ENCODE results near the gene FRMD5.

DNA sequence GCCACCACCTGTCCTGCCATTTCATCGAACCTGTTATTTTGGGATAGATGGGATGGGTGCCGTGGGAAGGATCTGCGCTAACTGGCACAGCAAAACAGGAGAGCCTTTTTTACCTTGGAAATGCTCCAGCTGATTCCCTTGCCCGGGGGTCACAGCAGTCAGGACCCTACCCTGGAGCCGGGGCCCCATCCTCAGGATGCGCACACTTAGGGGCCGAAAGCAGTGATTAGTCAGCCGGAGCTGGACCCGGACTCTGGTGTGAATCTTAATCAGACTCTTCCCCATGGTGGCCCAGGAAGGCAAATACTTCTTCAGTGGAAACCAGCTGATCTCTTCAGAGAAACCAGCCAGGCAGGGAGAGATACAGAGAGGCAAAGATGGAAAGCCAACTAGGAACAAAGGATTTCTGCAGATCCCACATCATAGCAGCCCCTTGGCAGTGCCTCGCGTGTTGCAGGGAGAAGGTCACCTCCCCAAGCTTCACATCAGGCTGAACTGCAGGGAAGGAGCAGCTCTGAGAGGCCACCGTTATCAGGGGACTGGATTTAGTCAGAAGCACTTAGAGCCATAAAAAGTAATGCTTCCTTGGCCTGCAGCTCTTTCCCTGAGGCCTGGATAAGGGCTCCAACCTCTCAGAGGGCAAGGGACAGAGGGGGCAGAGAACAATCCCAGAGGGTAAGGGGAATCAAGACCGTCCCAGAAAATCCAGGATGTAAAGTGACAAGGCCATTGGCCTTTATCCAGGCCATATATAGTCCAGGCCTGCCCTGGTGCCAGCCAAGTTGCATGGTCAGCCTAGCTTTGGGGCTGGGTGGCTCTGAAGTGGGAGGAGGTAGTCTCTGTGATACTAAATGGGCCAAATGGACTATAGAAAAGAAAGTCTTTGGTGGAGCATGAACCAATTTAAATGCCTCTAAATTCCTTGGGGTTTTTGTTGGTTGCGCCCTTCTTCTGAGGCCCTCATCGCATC lies 315.4 kb downstream of the FRMD5 start:
- TF ChIP-seq, protein P1, sequence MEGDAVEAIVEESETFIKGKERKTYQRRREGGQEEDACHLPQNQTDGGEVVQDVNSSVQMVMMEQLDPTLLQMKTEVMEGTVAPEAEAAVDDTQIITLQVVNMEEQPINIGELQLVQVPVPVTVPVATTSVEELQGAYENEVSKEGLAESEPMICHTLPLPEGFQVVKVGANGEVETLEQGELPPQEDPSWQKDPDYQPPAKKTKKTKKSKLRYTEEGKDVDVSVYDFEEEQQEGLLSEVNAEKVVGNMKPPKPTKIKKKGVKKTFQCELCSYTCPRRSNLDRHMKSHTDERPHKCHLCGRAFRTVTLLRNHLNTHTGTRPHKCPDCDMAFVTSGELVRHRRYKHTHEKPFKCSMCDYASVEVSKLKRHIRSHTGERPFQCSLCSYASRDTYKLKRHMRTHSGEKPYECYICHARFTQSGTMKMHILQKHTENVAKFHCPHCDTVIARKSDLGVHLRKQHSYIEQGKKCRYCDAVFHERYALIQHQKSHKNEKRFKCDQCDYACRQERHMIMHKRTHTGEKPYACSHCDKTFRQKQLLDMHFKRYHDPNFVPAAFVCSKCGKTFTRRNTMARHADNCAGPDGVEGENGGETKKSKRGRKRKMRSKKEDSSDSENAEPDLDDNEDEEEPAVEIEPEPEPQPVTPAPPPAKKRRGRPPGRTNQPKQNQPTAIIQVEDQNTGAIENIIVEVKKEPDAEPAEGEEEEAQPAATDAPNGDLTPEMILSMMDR (IDR thresholded peaks at IDR 0.05), result no peak
- TF ChIP-seq, protein P2, sequence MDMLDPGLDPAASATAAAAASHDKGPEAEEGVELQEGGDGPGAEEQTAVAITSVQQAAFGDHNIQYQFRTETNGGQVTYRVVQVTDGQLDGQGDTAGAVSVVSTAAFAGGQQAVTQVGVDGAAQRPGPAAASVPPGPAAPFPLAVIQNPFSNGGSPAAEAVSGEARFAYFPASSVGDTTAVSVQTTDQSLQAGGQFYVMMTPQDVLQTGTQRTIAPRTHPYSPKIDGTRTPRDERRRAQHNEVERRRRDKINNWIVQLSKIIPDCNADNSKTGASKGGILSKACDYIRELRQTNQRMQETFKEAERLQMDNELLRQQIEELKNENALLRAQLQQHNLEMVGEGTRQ (IDR thresholded peaks at IDR 0.05), result no peak
- TF ChIP-seq POLR2A (IDR thresholded peaks at IDR 0.05; ENCODE audit: low read length) (no peak), BHLHE40 (IDR thresholded peaks at IDR 0.05; ENCODE audit: low read depth, low read length) (no peak), ZFP36 (IDR thresholded peaks at IDR 0.05; ENCODE audit: borderline replicate concordance, partially characterized antibody) (no peak), RFX5 (IDR thresholded peaks at IDR 0.05) (no peak), FOSB (CRISPR knock-in tag; IDR thresholded peaks at IDR 0.05) (no peak), KDM1A (IDR thresholded peaks at IDR 0.05; ENCODE audit: low read depth) (no peak)
